Astrocyte (in vitro differentiated cells and primary cell): Measurements from ENCODE around the gene TMEM191C. TPM values are rescaled to one million over a fixed set of nuclear protein-coding genes. Genes with fewer than 3 reads are reported as not detected.
"Not testable (repeated sequence)": the region's sequence is repeated elsewhere in the genome, so short reads cannot be mapped to it uniquely, and the experiment has no call there.

Experiments
- DNase-seq: peaks from one replicate; pipeline ENCODE4 v3.0.0-alpha.2; 2010; ENCODE audit warnings: low read depth
- FAIRE-seq: peaks from 2 replicates; lab custom pipeline; 2011; peaks lifted over from hg19 to GRCh38; lab: Jason Lieb, UNC
- H2AFZ ChIP-seq: 2 replicates; pipeline ENCODE4 v1.6.0; 2012; ENCODE audit warnings: low read depth, low read length, inconsistent platforms
- H3K27ac ChIP-seq: 2 replicates; pipeline ENCODE4 v1.5.1; 2011; ENCODE audit warnings: low read depth, low read length, inconsistent platforms
- H3K27me3 ChIP-seq: 2 replicates; pipeline ENCODE4 v1.6.0; 2011; ENCODE audit warnings: low read length, inconsistent platforms; ENCODE audit not compliant: insufficient read depth
- H3K36me3 ChIP-seq: 2 replicates; pipeline ENCODE4 v1.5.1; 2011; ENCODE audit warnings: low read length, inconsistent platforms; ENCODE audit not compliant: insufficient read depth
- H3K4me1 ChIP-seq: 2 replicates; pipeline ENCODE4 v1.5.1; 2011; ENCODE audit warnings: low read length, inconsistent platforms; ENCODE audit not compliant: insufficient read depth
- H3K4me2 ChIP-seq: 2 replicates; pipeline ENCODE4 v1.6.0; 2012; ENCODE audit warnings: low read length, inconsistent platforms
- H3K4me3 ChIP-seq: 2 replicates; pipeline ENCODE4 v1.5.1; 2011; ENCODE audit warnings: low read depth, mild to moderate bottlenecking, low read length, inconsistent platforms; ENCODE audit not compliant: insufficient read depth
- H3K79me2 ChIP-seq: 2 replicates; pipeline ENCODE4 v1.6.0; 2012; ENCODE audit warnings: mild to moderate bottlenecking, low read length, inconsistent platforms; ENCODE audit not compliant: insufficient read depth
- H3K9ac ChIP-seq: 2 replicates; pipeline ENCODE4 v1.6.0; 2012; ENCODE audit warnings: mild to moderate bottlenecking, low read length, inconsistent platforms
- H3K9me3 ChIP-seq: 2 replicates; pipeline ENCODE4 v1.5.1; 2012; ENCODE audit warnings: low read depth, mild to moderate bottlenecking, low read length, inconsistent platforms; ENCODE audit not compliant: insufficient read depth
- H4K20me1 ChIP-seq: 2 replicates; pipeline ENCODE4 v1.6.0; 2012; ENCODE audit warnings: low read length, inconsistent platforms; ENCODE audit not compliant: insufficient read depth
- H3K27ac Mint-ChIP-seq: one replicate; pipeline ENCODE4 v1.8.0; 2021; ENCODE audit warnings: mild to moderate bottlenecking, mixed read lengths; ENCODE audit not compliant: unreplicated experiment
- H3K27me3 Mint-ChIP-seq: one replicate; pipeline ENCODE4 v1.8.0; 2021; ENCODE audit warnings: low read depth, mixed read lengths; ENCODE audit not compliant: unreplicated experiment
- H3K36me3 Mint-ChIP-seq: one replicate; pipeline ENCODE4 v1.8.0; 2021; ENCODE audit warnings: low read depth, mixed read lengths; ENCODE audit not compliant: unreplicated experiment
- H3K4me1 Mint-ChIP-seq: one replicate; pipeline ENCODE4 v1.8.0; 2021; ENCODE audit warnings: low read depth, mixed read lengths; ENCODE audit not compliant: unreplicated experiment
- H3K4me3 Mint-ChIP-seq: one replicate; pipeline ENCODE4 v1.8.0; 2021; ENCODE audit warnings: mild to moderate bottlenecking, moderate library complexity, mixed read lengths; ENCODE audit not compliant: unreplicated experiment
- H3K9me3 Mint-ChIP-seq: one replicate; pipeline ENCODE4 v1.8.0; 2021; ENCODE audit warnings: mild to moderate bottlenecking, mixed read lengths; ENCODE audit not compliant: unreplicated experiment
- CTCF ChIP-seq: IDR thresholded peaks from 2 replicates; pipeline ENCODE4 v1.5.1; 2011; ENCODE audit warnings: low read depth, mild to moderate bottlenecking, inconsistent platforms, low read length, moderate library complexity; ENCODE audit not compliant: insufficient read depth
- EZH2 ChIP-seq: IDR thresholded peaks from 2 replicates; pipeline ENCODE4 v1.6.1; 2012; ENCODE audit warnings: mild to moderate bottlenecking, low read length, inconsistent platforms; ENCODE audit not compliant: insufficient read depth
- total RNA-seq: library from RNA; stranded (reverse); gene quantifications from 2 replicates; pipeline ENCODE4 v1.2.1, GENCODE V29; 2021

The TMEM191C gene
- total RNA-seq, 1 donor from 2014 or later = 3.4 TPM

GRCh38 chr22:21451545-21452520 is 15.4 kb upstream of the TMEM191C start:
- TF ChIP-seq CTCF (no peak), EZH2 (no peak)
- no peak for DNase-seq
- H3K4me3 Mint-ChIP-seq = no peak overlapping the region

GRCh38 chr22:21452666-21453065 is 14.5 kb upstream of the TMEM191C start:
- FAIRE-seq, H3K79me2 ChIP-seq, H3K9me3 ChIP-seq, H3K4me1 ChIP-seq, H3K4me3 ChIP-seq, H3K27me3 ChIP-seq, H3K36me3 Mint-ChIP-seq, H3K9ac ChIP-seq, H3K27ac ChIP-seq, H3K9me3 Mint-ChIP-seq, H3K4me3 Mint-ChIP-seq, H3K4me2 ChIP-seq, H3K27me3 Mint-ChIP-seq, H3K27ac Mint-ChIP-seq, DNase-seq, H3K36me3 ChIP-seq, H2AFZ ChIP-seq, H3K4me1 Mint-ChIP-seq: not testable (repeated sequence)
- peaks cover 36% of the 10 kb centered on the region for H4K20me1 ChIP-seq

More at GRCh38 chr22:21451545-21452520, 15.4 kb upstream of the TMEM191C start:
- no peak overlapping the region for H3K4me3 ChIP-seq
- no peak overlapping the region for H3K27ac Mint-ChIP-seq
- H3K4me2 ChIP-seq = no peak overlapping the region
- H3K27me3 Mint-ChIP-seq = no peaks in the 10 kb centered on the region
- H3K9ac ChIP-seq = no peak overlapping the region
- H3K4me1 ChIP-seq = no peaks in the 10 kb centered on the region
- no peaks in the 10 kb centered on the region for H3K27me3 ChIP-seq
- H3K79me2 ChIP-seq = no peaks in the 10 kb centered on the region
- no peaks in the 10 kb centered on the region for H3K9me3 Mint-ChIP-seq
- H3K4me1 Mint-ChIP-seq = no peaks in the 10 kb centered on the region
- peaks cover 44% of the 10 kb centered on the region for H4K20me1 ChIP-seq
- no peak for FAIRE-seq
- H3K36me3 ChIP-seq = no peaks in the 10 kb centered on the region
- H3K36me3 Mint-ChIP-seq = peaks cover 4% of the 10 kb centered on the region
- H2AFZ ChIP-seq = no peak overlapping the region
- H3K27ac ChIP-seq = no peak overlapping the region
- H3K9me3 ChIP-seq = no peaks in the 10 kb centered on the region

- H3K9ac ChIP-seq, FAIRE-seq, H3K27me3 ChIP-seq, H3K79me2 ChIP-seq, H3K27me3 Mint-ChIP-seq, H3K36me3 ChIP-seq, H3K4me1 ChIP-seq, H3K27ac Mint-ChIP-seq, H2AFZ ChIP-seq, H3K9me3 Mint-ChIP-seq, DNase-seq, H3K9me3 ChIP-seq, H3K27ac ChIP-seq, H3K36me3 Mint-ChIP-seq, H3K4me3 Mint-ChIP-seq, H3K4me3 ChIP-seq, H3K4me1 Mint-ChIP-seq, H3K4me2 ChIP-seq: not testable (repeated sequence)
- peaks cover 14% of the 10 kb centered on the region for H4K20me1 ChIP-seq
Observed at GRCh38 chr22:21454998-21455333, 12.2 kb upstream of the TMEM191C start.
